Measurements from ENCODE around the gene PRTG. TPM values are rescaled to one million over a fixed set of nuclear protein-coding genes. Genes with fewer than 3 reads are reported as not detected.
"Not testable (repeated sequence)": the region's sequence is repeated elsewhere in the genome, so short reads cannot be mapped to it uniquely, and the experiment has no call there.

Gene PRTG
- total RNA-seq, 2 experiments from 2014 or later: not detected

DNA sequence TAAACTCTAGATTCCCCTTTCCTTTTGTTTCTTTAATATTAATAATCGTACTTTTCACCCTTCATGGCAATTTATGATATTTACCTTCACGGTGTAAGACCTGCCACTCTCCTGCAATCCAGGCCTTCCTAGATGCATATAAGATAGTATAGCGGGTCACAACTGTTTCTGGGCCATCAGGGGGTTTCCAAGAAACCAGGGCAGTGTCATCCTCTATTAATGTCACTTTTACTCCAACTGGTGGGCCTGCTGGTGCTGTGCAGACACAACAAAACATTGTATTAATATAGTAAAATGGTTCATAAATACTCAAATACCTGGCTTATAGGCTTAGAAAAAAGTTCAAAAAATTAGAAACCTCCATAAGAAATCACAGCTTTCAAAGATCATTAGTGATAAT lies 105.9 kb downstream of the PRTG start:
- H3K4me3 Mint-ChIP-seq: no peak overlapping the region
- ChIA-PET CTCF (no interaction called here), POLR2A (no interaction called here)
- no peak overlapping the region for H3K27ac Mint-ChIP-seq
- H3K27me3 Mint-ChIP-seq: no peaks in the 10 kb centered on the region
- no peaks in the 10 kb centered on the region for H3K9me3 Mint-ChIP-seq
- H3K36me3 Mint-ChIP-seq (ENCODE audit: low read depth): no peaks in the 10 kb centered on the region
- DNase-seq: no peak
- no peaks in the 10 kb centered on the region for H3K4me1 Mint-ChIP-seq

DNA sequence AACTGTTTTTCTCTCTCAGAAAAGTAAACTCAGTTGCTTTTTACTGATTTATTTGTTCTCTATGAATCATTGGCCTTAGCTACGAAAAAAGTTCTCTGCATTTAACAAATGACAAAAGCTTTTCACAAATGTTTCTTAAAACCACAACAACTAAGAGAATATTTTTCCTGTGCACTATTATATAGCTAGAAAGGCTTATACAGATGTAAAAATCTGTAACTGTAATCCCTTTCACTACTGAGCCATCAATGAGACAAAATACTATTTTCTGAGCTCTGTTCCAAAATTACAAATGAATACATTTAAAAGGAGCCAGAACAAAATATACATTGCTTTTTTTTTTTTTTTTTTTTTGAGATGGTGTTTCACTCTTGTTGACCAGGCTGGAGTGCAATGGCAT lies 109.2 kb downstream of the PRTG start:
- no peaks in the 10 kb centered on the region for H3K9me3 Mint-ChIP-seq
- H3K36me3 Mint-ChIP-seq (ENCODE audit: low read depth): no peaks in the 10 kb centered on the region
- no peak overlapping the region for H3K4me3 Mint-ChIP-seq
- H3K27ac Mint-ChIP-seq: no peak overlapping the region
- H3K4me1 Mint-ChIP-seq: no peaks in the 10 kb centered on the region
- no peak for DNase-seq
- peaks cover 4% of the 10 kb centered on the region for H3K27me3 Mint-ChIP-seq
- POLR2A ChIA-PET: no interaction called here
- CTCF ChIA-PET: no interaction called here

DNA sequence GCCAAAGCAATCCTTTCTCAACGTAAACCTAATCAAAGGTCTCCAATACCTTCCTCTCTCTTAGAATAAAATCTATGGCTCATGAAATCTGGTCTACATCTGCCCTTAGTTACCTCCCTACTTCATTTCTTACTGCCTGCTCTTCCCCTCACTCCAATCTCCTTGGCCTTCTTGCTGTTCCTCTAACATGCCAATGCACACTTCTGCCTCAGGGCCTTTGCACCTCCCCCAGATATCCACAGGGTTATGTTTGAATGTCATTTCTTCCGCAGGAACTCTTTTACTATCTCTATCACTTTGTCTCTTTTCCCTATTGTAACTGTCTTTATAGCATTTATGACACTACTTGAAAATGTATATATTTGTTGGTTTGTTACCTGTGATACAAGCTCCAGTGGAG lies 110.5 kb downstream of the PRTG start:
- H3K36me3 Mint-ChIP-seq (ENCODE audit: low read depth): no peaks in the 10 kb centered on the region
- no peak for DNase-seq
- POLR2A ChIA-PET: no interaction called here
- no peak overlapping the region for H3K27ac Mint-ChIP-seq
- H3K9me3 Mint-ChIP-seq: no peaks in the 10 kb centered on the region
- no peak overlapping the region for H3K4me3 Mint-ChIP-seq
- H3K27me3 Mint-ChIP-seq: peaks cover 4% of the 10 kb centered on the region
- CTCF ChIA-PET: no interaction called here
- H3K4me1 Mint-ChIP-seq: no peaks in the 10 kb centered on the region

DNA sequence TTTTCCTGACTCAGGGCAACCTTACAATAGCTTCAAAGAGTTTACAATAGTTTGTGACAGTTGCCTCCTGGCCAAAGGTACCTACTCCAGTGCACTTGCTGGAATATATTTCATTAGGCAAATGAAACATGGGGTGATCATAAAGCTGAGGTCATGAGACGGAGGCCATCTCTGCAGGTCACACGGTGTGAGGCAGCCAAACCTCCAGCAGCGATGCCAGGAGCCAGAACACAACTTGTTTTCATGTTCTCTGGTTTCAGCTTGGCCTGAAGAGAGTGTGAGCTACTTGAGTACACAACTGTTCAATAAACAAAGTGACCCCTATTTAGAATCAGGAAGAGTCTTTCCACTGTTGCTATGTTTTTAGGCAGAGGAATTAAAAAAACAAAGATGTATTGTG lies 112.1 kb downstream of the PRTG start:
- H3K9me3 Mint-ChIP-seq: no peaks in the 10 kb centered on the region
- CTCF ChIA-PET: no interaction called here
- POLR2A ChIA-PET: no interaction called here
- no peaks in the 10 kb centered on the region for H3K36me3 Mint-ChIP-seq (ENCODE audit: low read depth)
- DNase-seq: no peak
- H3K27ac Mint-ChIP-seq: no peak overlapping the region
- no peak overlapping the region for H3K4me3 Mint-ChIP-seq
- peaks cover 4% of the 10 kb centered on the region for H3K27me3 Mint-ChIP-seq
- H3K4me1 Mint-ChIP-seq: no peaks in the 10 kb centered on the region

DNA sequence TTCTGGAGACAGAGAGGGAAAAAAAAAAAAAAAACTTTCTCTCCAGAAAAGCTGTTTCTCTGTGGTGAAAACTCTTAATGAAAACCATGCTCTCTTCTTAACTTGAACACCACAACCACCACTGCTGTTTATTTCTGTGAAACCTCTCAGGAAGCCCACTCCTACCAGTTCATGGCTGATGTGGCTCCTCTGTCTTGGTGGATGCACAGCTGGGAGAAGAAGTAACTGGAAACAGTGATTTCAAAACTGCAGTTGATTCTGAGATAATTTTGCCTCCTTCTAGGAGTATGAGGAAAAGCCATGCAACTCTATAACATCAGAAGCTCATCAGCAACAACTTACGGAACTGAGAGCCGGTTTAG lies 114.6 kb downstream of the PRTG start:
- H3K27me3 Mint-ChIP-seq: peaks cover 4% of the 10 kb centered on the region
- no peaks in the 10 kb centered on the region for H3K9me3 Mint-ChIP-seq
- ChIA-PET POLR2A (no interaction called here), CTCF (interaction anchor here (0.6 kb wide), 1 partner anchor 475 kb away, joined by 3 read pairs; no protein-coding TSS in a partner anchor)
- no peak for DNase-seq
- no peak overlapping the region for H3K27ac Mint-ChIP-seq
- H3K36me3 Mint-ChIP-seq (ENCODE audit: low read depth): no peaks in the 10 kb centered on the region
- H3K4me1 Mint-ChIP-seq: no peaks in the 10 kb centered on the region
- H3K4me3 Mint-ChIP-seq: no peak overlapping the region

- H3K9me3 Mint-ChIP-seq: no peaks in the 10 kb centered on the region
- H3K36me3 Mint-ChIP-seq (ENCODE audit: low read depth): no peaks in the 10 kb centered on the region
- POLR2A ChIA-PET: no interaction called here
- H3K4me3 Mint-ChIP-seq: no peak overlapping the region
- H3K27ac Mint-ChIP-seq: no peak overlapping the region
- DNase-seq: no peak
- peaks cover 4% of the 10 kb centered on the region for H3K27me3 Mint-ChIP-seq
- H3K4me1 Mint-ChIP-seq: no peaks in the 10 kb centered on the region
- CTCF ChIA-PET: interaction anchor here (0.6 kb wide), 1 partner anchor 475 kb away, joined by 3 read pairs; no protein-coding TSS in a partner anchor
These were observed 115.1 kb downstream of the PRTG start for GRCh38 chr15:55627730-55628368.

- H3K4me3 Mint-ChIP-seq: no peak overlapping the region
These were observed 123.2 kb downstream of the PRTG start for GRCh38 chr15:55619783-55620182.

DNA sequence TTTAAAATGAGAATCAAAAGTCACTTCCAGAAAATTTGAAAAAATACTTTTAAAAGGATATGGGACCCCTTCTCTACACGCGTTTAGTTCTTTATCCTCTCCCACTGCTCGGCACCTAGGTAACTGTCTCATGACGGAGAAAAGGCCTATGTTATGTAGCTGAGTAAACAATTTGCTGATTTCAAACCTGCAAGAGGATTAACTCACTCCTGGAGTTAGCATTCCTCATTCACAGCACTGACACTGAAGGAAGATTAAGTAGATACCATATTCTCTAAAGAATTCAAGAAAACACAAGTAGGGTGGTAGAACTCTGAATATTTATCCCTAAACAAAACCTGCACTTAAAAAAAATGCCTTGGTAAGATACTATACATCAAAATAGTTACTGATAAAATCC lies 124.6 kb downstream of the PRTG start:
- ChIA-PET POLR2A (no interaction called here), CTCF (no interaction called here)
- H3K9me3 Mint-ChIP-seq: no peaks in the 10 kb centered on the region

More at GRCh38 chr15:55619783-55620182, 123.2 kb downstream of the PRTG start:
- no peak overlapping the region for H3K27ac Mint-ChIP-seq
- no peaks in the 10 kb centered on the region for H3K4me1 Mint-ChIP-seq
- H3K27me3 Mint-ChIP-seq: peaks cover 13% of the 10 kb centered on the region
- no peak for DNase-seq
- no peaks in the 10 kb centered on the region for H3K9me3 Mint-ChIP-seq
- no peaks in the 10 kb centered on the region for H3K36me3 Mint-ChIP-seq (ENCODE audit: low read depth)
- POLR2A ChIA-PET: no interaction called here
- CTCF ChIA-PET: no interaction called here

GRCh38 chr15:55615445-55615844 lies 127.5 kb downstream of the PRTG start:
- Mint-ChIP-seq H3K4me1 (no peaks in the 10 kb centered on the region), H3K27me3 (peaks cover 25% of the 10 kb centered on the region), H3K4me3 (no peak overlapping the region), H3K27ac (no peak overlapping the region), H3K36me3 (ENCODE audit: low read depth) (no peaks in the 10 kb centered on the region), H3K9me3 (no peaks in the 10 kb centered on the region)
- ChIA-PET CTCF (no interaction called here), POLR2A (no interaction called here)
- DNase-seq: no peak

More for the DNA sequence above, 124.6 kb downstream of the PRTG start:
- no peak for DNase-seq
- no peak overlapping the region for H3K27ac Mint-ChIP-seq
- H3K4me1 Mint-ChIP-seq: no peaks in the 10 kb centered on the region
- no peak overlapping the region for H3K4me3 Mint-ChIP-seq
- H3K36me3 Mint-ChIP-seq (ENCODE audit: low read depth): no peaks in the 10 kb centered on the region
- peaks cover 20% of the 10 kb centered on the region for H3K27me3 Mint-ChIP-seq

DNA sequence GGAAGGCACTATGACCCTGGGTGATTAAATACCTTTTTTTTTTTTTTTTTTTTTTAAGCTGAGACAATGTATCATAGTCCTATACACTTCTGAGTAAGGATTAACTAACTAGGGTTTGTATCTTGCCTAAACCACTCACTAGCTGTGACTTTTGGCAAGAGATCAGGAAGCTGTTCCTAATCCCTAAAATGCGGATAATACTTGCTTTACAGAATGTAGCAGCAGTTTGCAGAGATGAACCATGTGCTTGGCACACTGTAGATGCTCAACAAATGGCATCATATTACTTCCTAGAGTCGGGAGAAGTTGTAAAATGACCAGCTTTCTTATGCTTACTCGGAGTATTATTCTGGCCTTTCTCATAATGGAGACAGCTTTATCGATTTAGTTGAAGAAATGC lies 129.2 kb downstream of the PRTG start:
- ChIA-PET POLR2A (no interaction called here), CTCF (no interaction called here)
- H3K4me3 Mint-ChIP-seq: no peak overlapping the region
- H3K27me3 Mint-ChIP-seq: peaks cover 26% of the 10 kb centered on the region
- no peaks in the 10 kb centered on the region for H3K9me3 Mint-ChIP-seq
- H3K4me1 Mint-ChIP-seq: no peaks in the 10 kb centered on the region
- DNase-seq: no peak
- no peak overlapping the region for H3K27ac Mint-ChIP-seq
- H3K36me3 Mint-ChIP-seq (ENCODE audit: low read depth): no peaks in the 10 kb centered on the region

GRCh38 chr15:55606214-55606613 lies 136.7 kb downstream of the PRTG start:
- ChIA-PET POLR2A (no interaction called here), CTCF (no interaction called here)
- Mint-ChIP-seq H3K27ac (no peak overlapping the region), H3K36me3 (ENCODE audit: low read depth) (no peaks in the 10 kb centered on the region), H3K9me3 (no peaks in the 10 kb centered on the region), H3K27me3 (peaks cover 4% of the 10 kb centered on the region), H3K4me1 (no peaks in the 10 kb centered on the region), H3K4me3 (no peak overlapping the region)
- no peak for DNase-seq

DNA sequence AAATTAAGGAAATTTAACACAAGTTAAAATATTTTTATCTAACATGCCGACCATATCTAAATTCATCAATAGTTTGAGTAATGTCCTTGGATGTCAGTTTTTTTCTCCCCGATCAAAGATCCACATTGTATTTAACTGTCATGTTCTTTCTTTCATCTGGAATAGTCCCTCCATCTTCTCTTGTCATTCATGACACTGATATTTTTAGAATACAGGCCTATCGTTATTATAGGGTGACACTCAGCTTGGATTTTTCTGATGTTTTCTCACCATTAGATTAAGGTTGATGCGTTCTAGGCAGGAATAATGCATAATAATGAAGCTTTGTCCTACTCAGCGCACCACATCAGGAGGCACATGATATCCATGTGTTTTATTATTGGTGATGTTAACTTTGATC lies 141.6 kb downstream of the PRTG start:
- H3K27ac Mint-ChIP-seq: no peak overlapping the region
- H3K36me3 Mint-ChIP-seq (ENCODE audit: low read depth): no peaks in the 10 kb centered on the region
- H3K4me3 Mint-ChIP-seq: no peak overlapping the region
- DNase-seq: no peak
- no peaks in the 10 kb centered on the region for H3K9me3 Mint-ChIP-seq
- ChIA-PET CTCF (no interaction called here), POLR2A (no interaction called here)
- peaks cover 5% of the 10 kb centered on the region for H3K27me3 Mint-ChIP-seq
- no peaks in the 10 kb centered on the region for H3K4me1 Mint-ChIP-seq

- Mint-ChIP-seq H3K36me3 (ENCODE audit: low read depth) (no peaks in the 10 kb centered on the region), H3K27ac (no peak overlapping the region), H3K4me3 (no peak overlapping the region), H3K27me3 (peaks cover 9% of the 10 kb centered on the region), H3K9me3 (no peaks in the 10 kb centered on the region), H3K4me1 (no peaks in the 10 kb centered on the region)
- no peak for DNase-seq
- ChIA-PET CTCF (no interaction called here), POLR2A (no interaction called here)
These were observed 143.5 kb downstream of the PRTG start for GRCh38 chr15:55599439-55599838.

GRCh38 chr15:55593019-55593418 lies 149.9 kb downstream of the PRTG start:
- CTCF ChIA-PET; H3K4me3 Mint-ChIP-seq; H3K36me3 Mint-ChIP-seq (ENCODE audit: low read depth); H3K4me1 Mint-ChIP-seq; H3K9me3 Mint-ChIP-seq; H3K27ac Mint-ChIP-seq; DNase-seq; POLR2A ChIA-PET: not testable (repeated sequence)
- peaks cover 35% of the 10 kb centered on the region for H3K27me3 Mint-ChIP-seq

Data from activated CD4-positive, alpha-beta T cell treated with anti-CD3 and anti-CD28 coated beads, Interleukin-2, amount 10 ng/mL, durations not matched to agents 7 days and 5 days (primary cell).